Astrocyte (in vitro differentiated cells and primary cell): Measurements from ENCODE around the gene GRIK3. TPM values are rescaled to one million over a fixed set of nuclear protein-coding genes. Genes with fewer than 3 reads are reported as not detected.

Source experiments
- DNase-seq: peaks from one replicate; pipeline ENCODE4 v3.0.0-alpha.2; 2010; ENCODE audit warnings: low read depth
- FAIRE-seq: peaks from 2 replicates; lab custom pipeline; 2011; peaks lifted over from hg19 to GRCh38; lab: Jason Lieb, UNC
- H2AFZ ChIP-seq: 2 replicates; pipeline ENCODE4 v1.6.0; 2012; ENCODE audit warnings: low read depth, low read length, inconsistent platforms
- H3K27ac ChIP-seq: 2 replicates; pipeline ENCODE4 v1.5.1; 2011; ENCODE audit warnings: low read depth, low read length, inconsistent platforms
- H3K27me3 ChIP-seq: 2 replicates; pipeline ENCODE4 v1.6.0; 2011; ENCODE audit warnings: low read length, inconsistent platforms; ENCODE audit not compliant: insufficient read depth
- H3K36me3 ChIP-seq: 2 replicates; pipeline ENCODE4 v1.5.1; 2011; ENCODE audit warnings: low read length, inconsistent platforms; ENCODE audit not compliant: insufficient read depth
- H3K4me1 ChIP-seq: 2 replicates; pipeline ENCODE4 v1.5.1; 2011; ENCODE audit warnings: low read length, inconsistent platforms; ENCODE audit not compliant: insufficient read depth
- H3K4me2 ChIP-seq: 2 replicates; pipeline ENCODE4 v1.6.0; 2012; ENCODE audit warnings: low read length, inconsistent platforms
- H3K4me3 ChIP-seq: 2 replicates; pipeline ENCODE4 v1.5.1; 2011; ENCODE audit warnings: low read depth, mild to moderate bottlenecking, low read length, inconsistent platforms; ENCODE audit not compliant: insufficient read depth
- H3K79me2 ChIP-seq: 2 replicates; pipeline ENCODE4 v1.6.0; 2012; ENCODE audit warnings: mild to moderate bottlenecking, low read length, inconsistent platforms; ENCODE audit not compliant: insufficient read depth
- H3K9ac ChIP-seq: 2 replicates; pipeline ENCODE4 v1.6.0; 2012; ENCODE audit warnings: mild to moderate bottlenecking, low read length, inconsistent platforms
- H3K9me3 ChIP-seq: 2 replicates; pipeline ENCODE4 v1.5.1; 2012; ENCODE audit warnings: low read depth, mild to moderate bottlenecking, low read length, inconsistent platforms; ENCODE audit not compliant: insufficient read depth
- H4K20me1 ChIP-seq: 2 replicates; pipeline ENCODE4 v1.6.0; 2012; ENCODE audit warnings: low read length, inconsistent platforms; ENCODE audit not compliant: insufficient read depth
- H3K27ac Mint-ChIP-seq: one replicate; pipeline ENCODE4 v1.8.0; 2021; ENCODE audit warnings: mild to moderate bottlenecking, mixed read lengths; ENCODE audit not compliant: unreplicated experiment
- H3K27me3 Mint-ChIP-seq: one replicate; pipeline ENCODE4 v1.8.0; 2021; ENCODE audit warnings: low read depth, mixed read lengths; ENCODE audit not compliant: unreplicated experiment
- H3K36me3 Mint-ChIP-seq: one replicate; pipeline ENCODE4 v1.8.0; 2021; ENCODE audit warnings: low read depth, mixed read lengths; ENCODE audit not compliant: unreplicated experiment
- H3K4me1 Mint-ChIP-seq: one replicate; pipeline ENCODE4 v1.8.0; 2021; ENCODE audit warnings: low read depth, mixed read lengths; ENCODE audit not compliant: unreplicated experiment
- H3K4me3 Mint-ChIP-seq: one replicate; pipeline ENCODE4 v1.8.0; 2021; ENCODE audit warnings: mild to moderate bottlenecking, moderate library complexity, mixed read lengths; ENCODE audit not compliant: unreplicated experiment
- H3K9me3 Mint-ChIP-seq: one replicate; pipeline ENCODE4 v1.8.0; 2021; ENCODE audit warnings: mild to moderate bottlenecking, mixed read lengths; ENCODE audit not compliant: unreplicated experiment
- CTCF ChIP-seq: IDR thresholded peaks from 2 replicates; pipeline ENCODE4 v1.5.1; 2011; ENCODE audit warnings: low read depth, mild to moderate bottlenecking, inconsistent platforms, low read length, moderate library complexity; ENCODE audit not compliant: insufficient read depth
- EZH2 ChIP-seq: IDR thresholded peaks from 2 replicates; pipeline ENCODE4 v1.6.1; 2012; ENCODE audit warnings: mild to moderate bottlenecking, low read length, inconsistent platforms; ENCODE audit not compliant: insufficient read depth
- total RNA-seq: library from RNA; stranded (reverse); gene quantifications from 2 replicates; pipeline ENCODE4 v1.2.1, GENCODE V29; 2021

GRIK3 gene
- total RNA-seq, 1 donor from 2014 or later: 0.16 TPM

DNA sequence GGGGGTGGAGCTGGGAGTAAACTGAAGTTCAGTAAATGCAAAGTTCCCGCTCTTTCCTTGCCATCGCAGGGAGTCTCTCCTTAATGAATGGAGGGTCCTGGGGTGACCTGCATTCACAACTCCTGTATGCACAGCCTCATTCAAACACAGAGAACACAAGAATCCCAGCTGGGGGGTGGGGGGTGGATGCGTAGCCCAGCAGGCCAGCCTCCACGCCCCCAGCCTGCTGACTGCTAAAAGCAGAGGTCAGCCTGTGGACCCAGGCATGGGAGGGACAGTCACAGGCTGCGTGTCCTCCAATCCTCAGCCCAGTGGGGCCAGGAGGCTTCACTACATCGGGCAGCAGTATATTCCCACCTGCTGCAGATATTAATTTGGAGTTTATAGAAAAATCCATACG, 263.1 kb downstream of the GRIK3 start:
- Histone ChIP-seq H3K9me3 (no peaks in the 10 kb centered on the region), H3K4me2 (no peak overlapping the region), H3K79me2 (no peaks in the 10 kb centered on the region), H3K4me3 (no peak overlapping the region), H2AFZ (no peak overlapping the region), H4K20me1 (no peaks in the 10 kb centered on the region), H3K27me3 (no peaks in the 10 kb centered on the region), H3K36me3 (no peaks in the 10 kb centered on the region), H3K4me1 (no peaks in the 10 kb centered on the region), H3K9ac (no peak overlapping the region), H3K27ac (no peak overlapping the region)
- H3K4me1 Mint-ChIP-seq: no peaks in the 10 kb centered on the region
- TF ChIP-seq EZH2 (no peak), CTCF (no peak)
- no peak overlapping the region for H3K27ac Mint-ChIP-seq
- no peaks in the 10 kb centered on the region for H3K36me3 Mint-ChIP-seq
- peaks cover 60% of the 10 kb centered on the region for H3K27me3 Mint-ChIP-seq
- no peak for FAIRE-seq
- no peaks in the 10 kb centered on the region for H3K9me3 Mint-ChIP-seq
- DNase-seq: no peak
- no peak overlapping the region for H3K4me3 Mint-ChIP-seq

DNA sequence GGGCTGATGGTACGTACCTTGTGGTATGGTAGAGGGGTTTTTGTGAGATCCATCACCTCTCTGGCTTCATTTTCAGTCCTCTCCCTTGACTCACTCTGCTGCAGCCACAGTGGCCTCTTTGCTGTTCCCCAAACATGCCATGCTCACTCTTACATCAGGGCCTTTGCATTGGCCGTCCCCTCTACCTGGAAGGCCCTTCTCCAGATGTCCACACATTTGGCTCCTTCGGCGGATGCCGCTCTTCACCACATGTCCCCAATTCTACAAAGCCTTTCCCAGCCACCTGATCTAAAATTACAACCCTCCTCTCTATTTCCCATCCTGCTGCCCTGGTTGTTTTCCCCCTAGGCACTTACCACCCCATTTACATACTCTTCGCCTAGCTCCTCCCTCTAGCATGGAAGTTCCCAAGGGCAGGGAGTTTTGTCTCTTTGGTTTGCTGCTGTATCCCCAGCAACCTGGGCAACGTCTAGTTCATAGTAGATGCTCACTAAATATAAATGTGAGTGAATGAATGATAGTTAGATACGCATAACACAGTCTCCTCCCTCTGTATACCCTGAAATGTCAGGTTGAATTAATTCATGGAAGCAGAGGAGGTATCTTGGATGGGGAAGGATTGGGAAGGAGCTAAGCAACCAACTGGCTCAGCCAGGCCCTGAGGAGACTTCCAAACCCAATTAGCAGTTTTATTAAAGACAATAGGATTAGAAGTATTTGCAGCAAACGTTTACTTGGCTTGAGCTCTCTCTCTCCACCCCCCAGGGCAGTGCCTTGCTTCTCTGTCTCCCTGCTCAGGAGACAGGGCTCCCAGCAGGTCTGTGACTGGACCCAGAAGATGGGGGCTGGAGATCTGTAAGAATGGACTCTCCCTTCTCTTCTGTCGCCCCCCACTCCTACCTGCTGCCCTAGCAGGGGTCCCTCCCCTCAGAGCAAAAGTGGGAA, 264.2 kb downstream of the GRIK3 start:
- H4K20me1 ChIP-seq: no peaks in the 10 kb centered on the region
- Mint-ChIP-seq H3K9me3 (no peaks in the 10 kb centered on the region), H3K27ac (no peak overlapping the region), H3K27me3 (peaks cover 62% of the 10 kb centered on the region), H3K4me1 (no peaks in the 10 kb centered on the region), H3K36me3 (no peaks in the 10 kb centered on the region), H3K4me3 (no peak overlapping the region)
- no peak overlapping the region for H3K4me2 ChIP-seq
- H2AFZ ChIP-seq: no peak overlapping the region
- no peaks in the 10 kb centered on the region for H3K36me3 ChIP-seq
- FAIRE-seq: no peak
- no peaks in the 10 kb centered on the region for H3K79me2 ChIP-seq
- no peak overlapping the region for H3K27ac ChIP-seq
- H3K27me3 ChIP-seq: no peaks in the 10 kb centered on the region
- H3K4me1 ChIP-seq: no peaks in the 10 kb centered on the region
- TF ChIP-seq EZH2 (no peak), CTCF (no peak)
- DNase-seq: no peak
- no peak overlapping the region for H3K4me3 ChIP-seq
- no peaks in the 10 kb centered on the region for H3K9me3 ChIP-seq
- no peak overlapping the region for H3K9ac ChIP-seq
